VCaP (cell line): Measurements from ENCODE around the gene NRARP.

Source experiments
- H3K27ac ChIP-seq: fragments of 450-650 bp; 2 replicates; pipeline ENCODE4 v1.5.1; 2017
- TF ChIP-seq, protein P1 (sequence below): fragments of 450-650 bp; conservative IDR thresholded peaks from 2 replicates; pipeline ENCODE4 v1.5.1; 2017; ENCODE audit warnings: mild to moderate bottlenecking, moderate library complexity

The NRARP gene

DNA sequence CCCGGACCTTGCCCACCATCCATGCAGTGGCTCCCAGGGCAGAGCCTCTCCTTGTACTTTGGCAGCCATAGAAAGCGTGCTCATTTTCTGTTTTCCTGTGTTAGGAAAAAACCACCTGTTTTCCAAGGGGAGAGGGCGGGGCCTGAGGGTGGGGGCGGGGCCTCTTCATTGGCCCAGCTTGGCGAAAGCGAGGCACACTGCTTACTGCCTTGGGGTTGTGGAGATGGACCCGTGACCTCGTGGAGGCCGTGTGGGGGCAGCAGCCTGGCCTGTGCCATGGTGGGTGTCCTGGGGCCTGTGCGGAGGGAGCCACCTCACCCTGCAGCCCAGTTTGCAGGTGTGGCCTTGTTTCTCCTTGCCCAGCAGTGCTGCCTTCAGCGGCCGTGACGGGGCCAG is 29.0 kb downstream of the NRARP start:
- H3K27ac ChIP-seq, result peak overlapping the region; percentile 99
- TF ChIP-seq, protein P1, sequence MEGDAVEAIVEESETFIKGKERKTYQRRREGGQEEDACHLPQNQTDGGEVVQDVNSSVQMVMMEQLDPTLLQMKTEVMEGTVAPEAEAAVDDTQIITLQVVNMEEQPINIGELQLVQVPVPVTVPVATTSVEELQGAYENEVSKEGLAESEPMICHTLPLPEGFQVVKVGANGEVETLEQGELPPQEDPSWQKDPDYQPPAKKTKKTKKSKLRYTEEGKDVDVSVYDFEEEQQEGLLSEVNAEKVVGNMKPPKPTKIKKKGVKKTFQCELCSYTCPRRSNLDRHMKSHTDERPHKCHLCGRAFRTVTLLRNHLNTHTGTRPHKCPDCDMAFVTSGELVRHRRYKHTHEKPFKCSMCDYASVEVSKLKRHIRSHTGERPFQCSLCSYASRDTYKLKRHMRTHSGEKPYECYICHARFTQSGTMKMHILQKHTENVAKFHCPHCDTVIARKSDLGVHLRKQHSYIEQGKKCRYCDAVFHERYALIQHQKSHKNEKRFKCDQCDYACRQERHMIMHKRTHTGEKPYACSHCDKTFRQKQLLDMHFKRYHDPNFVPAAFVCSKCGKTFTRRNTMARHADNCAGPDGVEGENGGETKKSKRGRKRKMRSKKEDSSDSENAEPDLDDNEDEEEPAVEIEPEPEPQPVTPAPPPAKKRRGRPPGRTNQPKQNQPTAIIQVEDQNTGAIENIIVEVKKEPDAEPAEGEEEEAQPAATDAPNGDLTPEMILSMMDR, result no peak

DNA sequence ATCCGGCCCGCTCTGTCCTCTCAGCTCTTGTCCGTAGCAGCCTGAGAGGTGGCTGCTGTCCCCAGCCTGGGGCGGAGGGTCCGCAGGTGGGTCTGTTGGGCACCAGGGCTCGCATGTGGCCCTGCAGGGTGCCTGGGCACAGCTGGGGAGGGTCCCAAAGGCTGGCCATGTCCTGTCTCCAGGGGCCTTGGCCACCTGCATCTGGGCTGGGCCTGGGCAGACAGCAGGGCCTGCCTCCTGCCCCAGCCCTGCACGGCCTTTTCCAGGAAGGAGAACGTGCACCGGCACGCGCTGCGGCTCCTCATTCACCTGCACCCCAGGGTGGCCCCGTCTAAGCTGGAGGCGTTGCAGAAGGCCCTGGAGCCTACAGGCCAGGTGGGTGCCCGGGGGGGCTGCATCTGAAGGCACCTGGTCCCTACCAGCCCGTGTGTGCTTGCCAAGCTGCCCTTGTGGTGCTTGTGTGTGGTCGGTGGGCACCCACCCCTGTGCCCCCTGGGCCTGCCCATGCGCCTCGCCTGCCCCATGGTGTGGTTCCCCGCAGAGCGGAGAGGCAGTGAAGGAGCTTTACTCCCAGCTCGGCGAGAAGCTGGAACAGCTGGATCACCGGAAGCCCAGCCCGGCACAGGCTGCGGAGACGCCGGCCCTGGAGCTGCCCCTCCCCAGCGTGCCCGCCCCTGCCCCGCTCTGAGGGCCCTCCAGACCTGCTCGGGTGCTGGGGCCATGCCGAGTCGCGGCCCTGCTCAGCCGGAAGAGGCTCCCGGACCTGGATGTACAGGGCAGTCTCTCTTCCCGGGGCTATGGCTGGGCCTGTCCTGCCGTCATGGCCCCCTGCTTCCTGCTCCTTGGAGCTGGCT is 29.6 kb downstream of the NRARP start:
- TF ChIP-seq, protein P1, result no peak

DNA sequence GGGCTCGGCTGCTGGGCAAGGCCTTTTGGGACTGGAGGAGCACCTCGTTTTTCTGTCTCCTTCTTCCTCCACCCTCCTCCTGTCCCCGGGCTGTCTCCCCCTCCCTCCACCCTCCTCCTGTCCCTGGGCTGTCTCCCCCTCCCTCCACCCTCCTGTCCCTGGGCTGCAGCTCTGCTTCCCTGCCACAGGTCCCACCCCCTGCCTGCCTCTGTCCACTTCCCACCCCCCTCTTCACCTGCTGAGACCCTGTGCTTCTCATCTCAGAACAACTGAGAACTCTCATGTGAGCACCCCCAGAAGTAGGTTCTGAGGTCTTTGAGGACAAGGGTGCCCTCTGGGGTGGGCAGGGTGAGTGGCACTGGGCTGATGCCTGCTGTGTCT is 30.4 kb downstream of the NRARP start:
- TF ChIP-seq, protein P1, result no peak
- H3K27ac ChIP-seq, result peak overlapping the region; percentile 99

More for the DNA sequence above, 29.6 kb downstream of the NRARP start:
- peak overlapping the region; percentile 99 for H3K27ac ChIP-seq

DNA sequence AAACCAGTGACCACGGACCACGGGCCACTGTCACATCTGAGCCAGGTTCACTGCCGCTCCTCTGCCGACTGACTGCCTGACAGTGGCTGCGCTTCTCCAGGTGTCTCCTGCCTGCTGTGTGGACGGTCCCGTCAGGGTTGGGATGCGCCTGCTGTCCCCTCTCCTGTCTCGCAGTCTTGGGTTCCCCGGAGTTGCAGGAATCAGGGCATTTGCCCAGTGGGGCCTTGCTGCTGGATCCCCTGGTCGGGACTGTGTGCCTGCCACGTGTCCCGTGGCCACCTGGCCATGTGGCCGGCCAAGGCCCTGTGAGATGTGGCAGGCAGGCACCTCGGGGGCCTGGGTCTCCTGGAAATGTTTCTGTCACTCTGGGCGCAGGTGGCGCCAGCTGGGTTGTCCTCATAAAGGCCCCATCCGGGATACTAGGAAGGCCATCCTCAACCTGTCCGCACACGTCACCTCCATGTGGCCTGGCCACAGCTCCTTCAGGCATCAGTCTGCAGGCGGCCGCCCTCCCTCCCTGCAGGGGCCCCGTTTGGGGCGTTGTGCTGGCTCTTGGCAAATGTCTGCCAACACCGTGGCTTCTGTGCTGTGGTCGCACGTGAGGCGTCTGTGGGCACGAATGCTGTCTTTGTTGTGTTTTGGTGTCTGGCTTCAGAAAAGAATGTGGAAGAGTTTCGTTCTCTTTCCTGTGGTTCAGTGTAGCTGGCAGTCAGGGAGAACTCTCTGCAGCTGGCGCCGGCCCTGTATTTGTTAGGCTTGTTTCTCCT is 31.0 kb downstream of the NRARP start:
- TF ChIP-seq, protein P1, result no peak
- H3K27ac ChIP-seq, result peak overlapping the region; percentile 99

DNA sequence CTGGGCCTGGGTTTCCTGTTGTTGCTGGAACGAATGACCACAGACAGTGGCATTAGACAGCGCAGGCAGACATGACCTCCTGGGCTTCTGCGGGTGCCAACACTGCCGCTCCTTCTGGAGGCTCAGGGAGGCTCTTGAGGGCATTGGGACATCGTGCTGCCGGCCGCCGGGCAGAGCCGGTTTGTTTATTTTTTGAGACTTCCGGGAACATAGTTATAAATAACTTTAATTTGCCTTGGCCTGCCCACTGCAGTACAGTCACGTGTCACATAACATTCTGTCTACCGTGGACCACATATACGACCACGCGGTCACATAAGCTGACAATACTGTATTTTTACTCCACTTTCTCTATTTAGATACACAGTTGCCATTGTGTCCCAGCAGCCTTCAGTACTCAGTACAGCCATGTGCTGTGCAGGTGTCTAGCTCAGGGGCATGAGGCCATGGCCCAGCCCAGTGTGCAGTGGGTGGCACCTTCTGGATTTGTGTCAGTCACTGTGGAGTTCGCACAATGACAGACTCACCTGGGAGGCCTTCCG is 32.8 kb downstream of the NRARP start:
- TF ChIP-seq, protein P1, result no peak
- peak overlapping the region; percentile 99 for H3K27ac ChIP-seq

DNA sequence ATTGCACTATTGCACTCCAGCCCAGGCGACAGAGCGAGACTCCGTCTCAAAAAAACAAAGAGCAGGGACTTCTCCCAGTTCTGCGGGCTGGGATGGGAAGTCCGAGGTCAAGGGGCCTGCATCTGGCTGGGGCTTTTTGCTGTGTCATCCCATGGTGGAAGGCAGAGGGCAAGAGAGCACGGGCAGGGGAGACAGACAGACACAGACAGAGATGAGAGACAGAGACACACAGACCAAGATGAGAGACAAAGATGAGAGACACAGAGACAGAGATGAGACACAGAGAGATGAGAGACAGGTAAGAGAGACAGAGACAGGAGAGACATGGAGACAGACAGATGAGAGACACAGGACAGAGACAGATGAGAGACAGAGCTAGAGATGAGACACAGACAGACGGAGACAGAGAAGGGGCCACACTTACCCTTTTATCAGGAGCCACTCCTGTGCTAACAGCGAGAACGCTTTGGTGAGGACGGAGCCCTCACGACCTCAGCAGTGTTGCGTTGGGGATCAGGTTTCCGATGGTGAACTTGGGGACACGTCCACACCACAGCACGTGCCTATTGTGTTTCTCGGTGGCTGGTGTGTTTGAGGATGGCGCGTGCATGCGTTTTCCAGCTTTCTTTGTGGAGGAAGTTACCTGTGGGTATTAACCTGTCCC is 33.4 kb downstream of the NRARP start:
- TF ChIP-seq, protein P1, result no peak
- H3K27ac ChIP-seq, result peak overlapping the region; percentile 99

DNA sequence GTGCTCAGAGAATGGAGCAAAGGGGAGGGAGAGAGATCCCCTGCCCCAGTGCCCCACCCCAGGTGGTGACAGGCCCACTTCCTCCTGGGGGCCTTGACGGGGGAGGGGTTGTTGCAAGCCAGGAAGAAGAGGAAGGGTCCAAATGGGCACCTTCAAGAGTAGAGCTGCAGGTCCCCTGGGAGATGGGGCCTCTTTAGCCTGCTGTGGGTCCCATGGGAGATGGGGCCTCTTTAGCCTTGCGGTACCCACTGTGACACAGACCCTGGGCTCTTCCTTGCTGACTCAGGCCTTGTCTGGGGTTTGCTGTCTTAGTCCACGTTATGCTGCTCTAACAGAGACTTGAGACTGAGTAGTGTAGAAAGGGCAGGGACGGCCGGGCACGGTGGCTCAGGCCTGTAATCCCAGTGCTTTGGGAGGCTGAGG is 34.1 kb downstream of the NRARP start:
- TF ChIP-seq, protein P1, result no peak
- H3K27ac ChIP-seq, result peak overlapping the region; percentile 99
